Measurements from ENCODE around the gene AK8. TPM values are rescaled to one million over a fixed set of nuclear protein-coding genes. Genes with fewer than 3 reads are reported as not detected.

Gene AK8
- polyA plus RNA-seq, 3 donors, result 0.08 TPM; not detected in 2

- Histone ChIP-seq H3K9ac (ENCODE audit: insufficient read depth, low read length, poor library complexity, severe bottlenecking) (no peak overlapping the region), H3K36me3 (replicated peaks in 1 of 2; ENCODE audit: control insufficient read depth in 1 of 2, insufficient read depth in 2 of 2, low read length in 2 of 2) (no peaks in the 10 kb centered on the region), H3K4me3 (replicated peaks in 1 of 3; ENCODE audit: low read depth in 2 of 3, low read length in 3 of 3) (no peak overlapping the region), H3K27me3 (ENCODE audit: control insufficient read depth in 2 of 2, insufficient read depth in 2 of 2, low read length in 2 of 2) (no peaks in the 10 kb centered on the region), H3K27ac (ENCODE audit: low read depth in 1 of 2, low read length in 2 of 2) (no peak overlapping the region), H4K20me1 (ENCODE audit: insufficient read depth, low read length) (no peaks in the 10 kb centered on the region), H2AFZ (ENCODE audit: insufficient read depth, low read depth, low read length, poor library complexity, severe bottlenecking) (no peak overlapping the region), H3K4me1 (ENCODE audit: control insufficient read depth in 1 of 2, insufficient read depth in 2 of 2, low read length in 2 of 2) (no peaks in the 10 kb centered on the region), H3K79me2 (ENCODE audit: insufficient read depth, low read length) (no peaks in the 10 kb centered on the region), H3K9me3 (replicated peaks in 1 of 2; ENCODE audit: control insufficient read depth in 1 of 2, insufficient read depth in 1 of 2, low read length in 2 of 2) (no peaks in the 10 kb centered on the region), H3K4me2 (replicated peaks; ENCODE audit: extremely low read depth, low read length, poor library complexity, severe bottlenecking) (no peak overlapping the region)
- no peak for TF ChIP-seq CTCF (IDR thresholded peaks at IDR 0.05)
- intact Hi-C loops (cut with micrococcal nuclease), result no loop called here
- Mint-ChIP-seq H3K27me3 (ENCODE audit: low read depth in 3 of 3) (peaks cover 7 to 9% (median 7%) of the 10 kb centered on the region in 3 donors), H3K9me3 (no peaks in the 10 kb centered on the region), H3K36me3 (no peaks in the 10 kb centered on the region), H3K4me1 (no peaks in the 10 kb centered on the region), H3K27ac (no peak overlapping the region), H3K4me3 (no peak overlapping the region)
- DNase-seq, result no peak
- WGBS (ENCODE audit: insufficient coverage), result 95% methylated on average over 6 of the region's 8 CpGs
These were observed 53.9 kb downstream of the AK8 start for GRCh38 chr9:132824151-132824550.

GRCh38 chr9:132823370-132824145 is 54.5 kb downstream of the AK8 start:
- H3K4me1 Mint-ChIP-seq, result no peaks in the 10 kb centered on the region
- H3K27me3 Mint-ChIP-seq (ENCODE audit: low read depth in 3 of 3), result peaks cover 8 to 9% (median 8%) of the 10 kb centered on the region in 3 donors
- no peak overlapping the region for H3K4me2 ChIP-seq (replicated peaks; ENCODE audit: extremely low read depth, low read length, poor library complexity, severe bottlenecking)
- no peaks in the 10 kb centered on the region for H3K4me1 ChIP-seq (ENCODE audit: control insufficient read depth in 1 of 2, insufficient read depth in 2 of 2, low read length in 2 of 2)
- no peak overlapping the region for H3K4me3 ChIP-seq (replicated peaks in 1 of 3; ENCODE audit: low read depth in 2 of 3, low read length in 3 of 3)
- no peak overlapping the region for H2AFZ ChIP-seq (ENCODE audit: insufficient read depth, low read depth, low read length, poor library complexity, severe bottlenecking)
- TF ChIP-seq CTCF (IDR thresholded peaks at IDR 0.05), result no peak
- no peaks in the 10 kb centered on the region for H3K9me3 ChIP-seq (replicated peaks in 1 of 2; ENCODE audit: control insufficient read depth in 1 of 2, insufficient read depth in 1 of 2, low read length in 2 of 2)
- no peaks in the 10 kb centered on the region for H4K20me1 ChIP-seq (ENCODE audit: insufficient read depth, low read length)
- no peaks in the 10 kb centered on the region for H3K27me3 ChIP-seq (ENCODE audit: control insufficient read depth in 2 of 2, insufficient read depth in 2 of 2, low read length in 2 of 2)
- H3K9me3 Mint-ChIP-seq, result no peaks in the 10 kb centered on the region
- DNase-seq, result no peak
- no peaks in the 10 kb centered on the region for H3K36me3 Mint-ChIP-seq
- 89% methylated on average over 17 of the region's 18 CpGs for WGBS (ENCODE audit: insufficient coverage)
- no peak overlapping the region for H3K27ac Mint-ChIP-seq
- no peaks in the 10 kb centered on the region for H3K36me3 ChIP-seq (replicated peaks in 1 of 2; ENCODE audit: control insufficient read depth in 1 of 2, insufficient read depth in 2 of 2, low read length in 2 of 2)
- no peaks in the 10 kb centered on the region for H3K79me2 ChIP-seq (ENCODE audit: insufficient read depth, low read length)
- no peak overlapping the region for H3K27ac ChIP-seq (ENCODE audit: low read depth in 1 of 2, low read length in 2 of 2)
- no peak overlapping the region for H3K4me3 Mint-ChIP-seq
- no peak overlapping the region for H3K9ac ChIP-seq (ENCODE audit: insufficient read depth, low read length, poor library complexity, severe bottlenecking)
- intact Hi-C loops (cut with micrococcal nuclease), result no loop called here
